HS-5 (cell line): ENCODE results near the gene CRAT.

Source experiments
- DNase-seq: peaks from one replicate; pipeline ENCODE4 v3.0.0-alpha.2; 2012; ENCODE audit warnings: low read depth

The CRAT gene

DNA sequence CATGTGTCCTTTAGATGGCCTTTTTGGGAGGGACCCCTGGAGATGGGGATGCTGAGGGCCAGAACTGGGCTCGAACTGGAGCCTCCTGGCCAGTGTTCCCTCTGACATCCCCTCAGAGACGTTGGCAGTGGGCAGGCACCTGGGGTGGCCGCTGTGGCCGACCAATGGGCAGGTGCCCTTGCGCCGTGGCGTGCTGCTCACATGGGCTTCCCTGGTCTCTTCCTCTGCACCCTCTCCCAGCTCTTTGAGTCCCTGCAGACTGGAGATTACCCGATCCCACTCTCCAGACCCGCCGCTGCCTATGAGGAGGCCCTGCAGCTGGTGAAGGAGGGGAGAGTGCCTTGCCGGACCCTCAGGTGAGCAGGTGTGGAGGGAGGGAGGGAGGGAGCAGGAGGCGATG is 49.6 kb downstream of the CRAT start:
- no peak for DNase-seq

DNA sequence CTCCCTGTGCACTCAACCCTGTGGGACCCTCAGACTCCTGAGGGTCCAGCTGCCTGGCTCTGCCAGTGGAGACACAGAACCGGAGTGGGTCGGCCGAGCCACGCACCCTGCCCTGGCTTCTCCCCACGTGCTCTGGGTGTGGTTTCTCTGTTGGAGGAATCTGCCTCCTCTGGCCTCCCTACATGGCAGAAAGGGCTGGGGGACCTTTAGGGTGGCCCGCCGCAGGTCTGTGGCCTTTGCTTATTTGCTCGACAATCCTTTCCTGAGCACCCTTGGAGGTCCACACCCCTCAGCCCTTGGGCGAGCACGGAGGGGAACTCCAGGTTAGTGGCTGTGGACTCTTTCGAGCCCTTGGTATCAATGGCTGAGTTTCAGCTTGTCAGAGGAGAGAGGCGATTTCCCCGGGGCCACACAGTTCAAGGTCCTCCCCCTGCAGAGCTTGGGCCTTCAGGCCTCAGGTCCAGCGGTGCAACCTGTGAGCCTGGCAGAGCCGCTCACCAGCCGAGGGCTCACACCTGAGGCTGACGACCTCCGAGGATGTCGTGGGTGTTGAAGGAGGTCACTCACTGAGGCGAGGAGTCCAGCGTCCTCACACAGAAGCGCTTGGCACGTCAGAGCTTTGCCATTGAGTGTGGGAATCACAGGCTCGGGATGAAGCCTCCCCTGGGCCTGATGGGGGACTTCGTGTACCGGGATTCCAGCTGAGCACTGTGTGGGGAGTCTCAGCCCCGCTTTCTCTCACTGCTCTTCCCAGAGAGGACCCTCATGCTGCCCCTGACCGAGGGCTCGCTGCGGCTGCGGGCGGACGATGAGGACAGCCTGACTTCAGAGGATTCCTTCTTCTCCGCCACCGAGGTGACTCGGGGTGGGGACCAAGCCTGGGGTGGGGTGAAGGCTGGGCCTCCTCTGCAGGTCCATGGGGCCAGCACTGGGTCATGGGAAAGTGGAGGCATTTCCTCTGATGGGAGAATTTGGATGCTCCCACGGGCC is 50.5 kb downstream of the CRAT start:
- DNase-seq, result no peak

DNA sequence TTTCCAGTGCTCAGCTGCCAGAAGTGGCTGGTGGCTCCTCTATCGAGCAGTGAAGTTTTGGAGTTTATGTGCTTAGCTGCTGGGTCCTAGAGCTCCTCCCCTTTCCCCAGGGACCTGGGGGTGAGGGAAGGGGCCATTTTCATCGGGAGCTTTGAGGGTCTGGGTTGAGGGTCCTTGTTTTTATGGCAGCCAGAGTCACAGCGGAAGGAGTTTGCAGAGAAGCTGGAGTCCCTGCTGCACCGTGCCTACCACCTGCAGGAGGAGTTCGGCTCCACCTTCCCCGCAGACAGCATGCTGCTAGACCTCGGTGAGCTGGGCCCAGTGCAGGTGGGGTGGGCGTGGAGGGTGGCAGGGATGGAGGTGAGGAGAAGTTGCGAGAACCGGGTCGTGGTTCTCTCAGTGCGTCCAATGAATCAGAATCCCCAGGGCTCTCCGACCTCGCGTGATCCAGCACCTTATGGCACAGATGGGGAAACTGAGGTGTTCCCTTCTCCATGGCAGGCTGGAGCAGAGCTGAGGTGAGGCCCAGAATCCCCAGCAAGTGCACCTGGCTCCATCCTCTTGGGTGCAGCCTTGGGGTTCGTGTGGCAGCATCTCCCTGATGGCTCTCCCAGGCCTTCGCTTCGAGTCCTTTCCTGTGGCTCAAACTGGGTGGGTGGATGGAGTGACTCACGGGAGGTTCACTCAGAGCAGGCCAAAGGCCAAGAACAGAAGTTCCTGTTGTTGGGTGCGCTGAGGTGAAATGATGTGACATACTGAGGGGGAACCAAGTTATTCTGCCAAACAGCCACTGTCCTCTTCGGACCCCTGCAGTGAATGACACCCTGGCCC is 51.4 kb downstream of the CRAT start:
- no peak for DNase-seq

DNA sequence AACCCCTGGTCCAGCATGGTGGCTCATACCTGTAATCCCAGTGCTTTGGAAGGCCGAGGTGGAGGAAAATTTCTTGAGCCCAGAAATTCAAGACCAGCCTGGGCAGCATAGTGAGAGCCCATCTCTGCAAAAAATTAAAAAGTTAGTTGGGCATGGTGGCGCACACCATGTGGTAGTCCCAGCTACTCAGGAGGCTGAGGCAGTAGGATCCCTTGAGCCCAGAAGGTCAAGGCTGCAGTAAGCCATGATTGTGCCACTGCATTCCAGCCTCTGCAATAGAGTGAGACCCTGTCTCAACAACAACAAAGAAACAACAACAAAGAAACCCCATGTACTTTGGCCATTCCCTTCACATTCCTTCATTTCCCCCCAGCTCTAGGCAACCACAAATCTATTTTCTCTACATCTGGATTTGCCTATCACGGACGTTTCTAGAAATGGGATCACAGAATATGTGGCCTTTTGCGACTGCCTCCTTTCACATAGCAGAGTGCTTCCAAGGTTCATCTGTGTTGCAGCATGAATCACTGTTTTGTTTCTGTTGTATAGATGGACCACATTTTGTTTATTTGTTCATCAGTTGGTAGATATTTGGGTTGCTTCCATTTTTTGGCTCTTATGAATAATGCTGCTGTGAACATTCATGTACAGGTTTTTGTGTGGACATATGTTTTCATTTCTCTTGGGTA is 56.3 kb downstream of the CRAT start:
- DNase-seq, result no peak

DNA sequence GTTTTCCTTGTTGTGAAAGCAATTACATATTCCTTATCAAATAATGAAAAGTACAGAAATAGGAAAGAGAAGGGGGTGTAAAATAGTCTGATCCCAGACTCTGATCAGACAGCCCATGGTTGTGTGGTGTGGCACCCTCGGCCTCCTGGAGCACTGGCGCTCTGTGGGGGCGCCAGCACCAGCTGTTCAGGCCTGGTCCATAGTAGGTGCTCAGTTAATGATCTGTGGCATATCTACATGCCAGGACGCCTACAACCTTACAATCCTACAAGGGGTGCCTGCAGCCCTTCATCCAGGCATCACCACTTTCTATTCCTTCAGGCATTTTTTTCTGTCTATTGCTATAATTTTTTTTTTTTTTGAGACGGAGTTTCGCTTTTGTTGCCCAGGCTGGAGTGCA is 57.6 kb downstream of the CRAT start:
- DNase-seq, result no peak

DNA sequence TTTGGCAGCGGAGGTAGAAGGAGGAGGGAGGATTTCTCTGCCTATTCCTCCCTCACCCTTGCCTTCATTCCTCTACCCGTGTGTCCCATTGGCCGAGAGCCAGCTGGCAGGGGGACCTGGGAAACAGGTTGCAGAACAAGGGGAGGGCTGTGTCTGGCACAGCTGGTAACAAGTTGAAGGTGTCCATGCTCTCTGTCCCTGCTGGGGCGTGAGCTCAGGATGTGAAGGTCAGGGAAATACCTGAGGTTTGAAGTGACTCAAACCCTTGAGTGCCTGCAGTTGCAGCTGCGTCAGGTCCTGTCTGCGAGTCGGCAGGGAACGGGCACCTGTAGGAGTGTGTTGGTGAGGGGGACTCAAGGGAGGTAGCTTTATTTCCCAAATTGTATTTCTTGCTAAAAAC is 58.0 kb downstream of the CRAT start:
- no peak for DNase-seq
